ENCODE results near the gene CSPG4. TPM values are rescaled to one million over a fixed set of nuclear protein-coding genes. Genes with fewer than 3 reads are reported as not detected.

Gene CSPG4
- total and polyA plus RNA-seq, 2 of the 8 experiments (the other 6 are each of a cell fraction or from before 2014, with no cell fraction given): 1.4 to 3.0 TPM

DNA sequence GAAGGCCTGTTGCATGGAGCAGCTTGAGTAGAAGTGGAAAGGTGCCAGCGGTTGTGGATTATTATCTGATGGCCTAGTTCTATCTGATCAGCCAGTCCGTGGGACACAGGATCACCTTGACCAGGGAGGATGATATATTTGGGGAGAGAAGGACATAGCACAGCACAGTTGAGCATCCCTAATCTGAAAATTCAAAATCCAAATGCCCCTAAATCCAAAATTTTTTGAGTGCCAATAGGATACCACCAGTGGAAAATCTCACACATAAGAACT lies 6.0 kb downstream of the CSPG4 start:
- 96% methylated on average over 2 of the region's 2 CpGs; no CpG with 5 or more reads in 1 of the 2 experiments for WGBS, 2 experiments (ENCODE audit: extremely low coverage in 1 of 2, insufficient coverage in 1 of 2, insufficient read length in 1 of 2, insufficient replicate concordance in 2 of 2, low coverage in 1 of 2, low lambda C conversion rate in 2 of 2, missing lambda C conversion rate in 1 of 2)
- FAIRE-seq (no peak), DNase-seq (ENCODE audit: low read depth in 1 of 2, low spot score in 2 of 2) (no peak)
- Histone ChIP-seq H3K36me3 (ENCODE audit: control insufficient read depth in 2 of 4, insufficient read depth in 4 of 4, low read length in 3 of 4) (no peaks in the 10 kb centered on the region), H2BK15ac (ENCODE audit: low read length) (no peak overlapping the region), H4K5ac (ENCODE audit: insufficient read length, low read depth, low read length) (no peak overlapping the region), H3K23ac (ENCODE audit: insufficient read length) (no peak overlapping the region), H3K79me1 (ENCODE audit: low read depth, low read length) (no peaks in the 10 kb centered on the region), H3K4me3 (ENCODE audit: extremely low read depth in 1 of 4, insufficient read depth in 2 of 4, low read depth in 3 of 4, low read length in 4 of 4) (no peak overlapping the region), H3K18ac (ENCODE audit: extremely low read depth, low read length) (no peak overlapping the region), H3K4me1 (replicated peaks in 1 of 4; ENCODE audit: control insufficient read depth in 3 of 4, insufficient read depth in 4 of 4, low read length in 3 of 4) (peaks cover 0 to 8% (median 1%) of the 10 kb centered on the region in 4 experiments; a peak in 3 of 7 replicates), H2AFZ (ENCODE audit: low read length) (no peak overlapping the region), H3K4me2 (ENCODE audit: insufficient read depth in 1 of 2, low read depth in 2 of 2, low read length in 2 of 2) (no peak overlapping the region), H3K4ac (replicated peaks; ENCODE audit: insufficient read length, low read depth, low read length) (no peak overlapping the region), H2BK12ac (ENCODE audit: low read depth, low read length) (no peak overlapping the region), H4K91ac (replicated peaks; ENCODE audit: insufficient read length, low read length) (no peak overlapping the region), H2AK5ac (ENCODE audit: low read depth, low read length) (no peak overlapping the region; the same call in 1 of the 2 replicates), H3K9me3 (ENCODE audit: insufficient read depth in 2 of 2, low read depth in 1 of 2, low read length in 1 of 2) (no peaks in the 10 kb centered on the region), H4K8ac (ENCODE audit: extremely low read depth, insufficient read depth, low read length) (no peak overlapping the region), H2BK120ac (replicated peaks; ENCODE audit: low read depth, low read length) (no peak overlapping the region), H2BK20ac (ENCODE audit: low read length) (no peak overlapping the region), H3K56ac (replicated peaks; ENCODE audit: insufficient read length, low read depth, low read length) (no peak overlapping the region), H3K9ac (replicated peaks in 1 of 4; ENCODE audit: extremely low read depth in 1 of 4, low read depth in 3 of 4, low read length in 3 of 4) (no peak overlapping the region), H3K27me3 (replicated peaks in 1 of 4; ENCODE audit: control insufficient read depth in 3 of 4, extremely low read depth in 1 of 4, insufficient read depth in 3 of 4, low read length in 3 of 4) (no peaks in the 10 kb centered on the region), H3K23me2 (ENCODE audit: low read depth, low read length) (no peaks in the 10 kb centered on the region), H3K27ac (ENCODE audit: low read depth, low read length) (no peak overlapping the region), H2BK5ac (ENCODE audit: low read depth, low read length) (no peak overlapping the region; the same call in 1 of the 2 replicates), H3K14ac (ENCODE audit: insufficient read length) (no peak overlapping the region), H4K20me1 (replicated peaks in 1 of 2; ENCODE audit: control insufficient read depth in 1 of 2, insufficient read depth in 2 of 2, low read length in 2 of 2) (peaks cover 0 to 4% of the 10 kb centered on the region in 2 experiments), H3K79me2 (ENCODE audit: control insufficient read depth in 1 of 2, insufficient read depth in 2 of 2, low read length in 2 of 2) (no peaks in the 10 kb centered on the region)
- ChIA-PET CTCF (ENCODE audit: partially characterized antibody) (interaction anchor here (0.6 to 1.0 kb wide), 3 partner anchors 12 to 196 kb away, joined by 4 to 5 read pairs (median 5); no protein-coding TSS in a partner anchor), POLR2A (ENCODE audit: partially characterized antibody) (interaction anchor here (0.6 to 2.3 kb wide), 3 partner anchors 17 to 330 kb away, joined by 3 to 7 read pairs (median 5); a partner anchor contains a TSS)
- TF ChIP-seq BCL11A (IDR thresholded peaks at IDR 0.05; ENCODE audit: low read depth in 2 of 2, low read length in 2 of 2) (no peak), YY1 (IDR thresholded peaks at IDR 0.05; ENCODE audit: low read depth, low read length) (no peak), SAP30 (IDR thresholded peaks at IDR 0.05; ENCODE audit: insufficient read depth, insufficient replicate concordance, low read length) (no peak), ZNF274 (IDR thresholded peaks at IDR 0.05; ENCODE audit: borderline replicate concordance, extremely low read depth, low read length) (no peak), PHF8 (conservative IDR thresholded peaks at IDR 0.05; ENCODE audit: low read depth, low read length) (no peak), JUND (IDR thresholded peaks at IDR 0.05; ENCODE audit: low read length) (no peak), SIN3A (conservative IDR thresholded peaks at IDR 0.05 in 1 of 2, IDR thresholded peaks at IDR 0.05 in 1 of 2; ENCODE audit: low read depth in 1 of 2, low read length in 2 of 2) (no peak), POU5F1 (IDR thresholded peaks at IDR 0.05; ENCODE audit: low read depth, low read length) (no peak), TAF1 (IDR thresholded peaks at IDR 0.05; ENCODE audit: low read depth, low read length) (no peak), CTBP2 (IDR thresholded peaks at IDR 0.05; ENCODE audit: borderline replicate concordance, insufficient read depth, insufficient read length, low read length) (no peak), SUZ12 (IDR thresholded peaks at IDR 0.05; ENCODE audit: low read length) (no peak)
- TF ChIP-seq, protein P1, sequence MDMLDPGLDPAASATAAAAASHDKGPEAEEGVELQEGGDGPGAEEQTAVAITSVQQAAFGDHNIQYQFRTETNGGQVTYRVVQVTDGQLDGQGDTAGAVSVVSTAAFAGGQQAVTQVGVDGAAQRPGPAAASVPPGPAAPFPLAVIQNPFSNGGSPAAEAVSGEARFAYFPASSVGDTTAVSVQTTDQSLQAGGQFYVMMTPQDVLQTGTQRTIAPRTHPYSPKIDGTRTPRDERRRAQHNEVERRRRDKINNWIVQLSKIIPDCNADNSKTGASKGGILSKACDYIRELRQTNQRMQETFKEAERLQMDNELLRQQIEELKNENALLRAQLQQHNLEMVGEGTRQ (IDR thresholded peaks at IDR 0.05; ENCODE audit: low read length): no peak

All from H1 (cell line).